ENCODE measurements around the gene CXCL13.
"Not testable (repeated sequence)": the region's sequence is repeated elsewhere in the genome, so short reads cannot be mapped to it uniquely, and the experiment has no call there.

The CXCL13 gene

DNA sequence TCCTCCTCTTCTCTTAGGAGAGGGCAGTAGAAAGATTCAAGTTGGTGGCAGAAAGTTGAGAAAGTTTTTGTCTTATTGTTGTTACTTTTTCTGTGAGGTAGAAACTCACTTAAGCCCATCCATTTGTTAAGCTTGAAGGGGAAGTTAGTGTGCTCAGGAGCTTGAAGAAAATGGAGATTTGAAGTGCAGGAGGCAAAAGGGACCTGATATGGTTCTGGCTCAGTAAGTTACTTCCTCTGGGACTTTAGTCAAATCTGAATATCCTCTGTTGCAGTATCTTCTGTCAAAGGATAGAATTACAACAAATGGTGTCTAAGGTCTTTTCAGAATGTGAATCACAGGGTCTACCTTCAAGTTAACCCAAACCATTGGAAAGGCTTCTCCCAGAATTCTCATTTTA, 46.2 kb downstream of the CXCL13 start:
- no peaks in the 10 kb centered on the region for H3K36me3 ChIP-seq
- TF ChIP-seq, protein P1, sequence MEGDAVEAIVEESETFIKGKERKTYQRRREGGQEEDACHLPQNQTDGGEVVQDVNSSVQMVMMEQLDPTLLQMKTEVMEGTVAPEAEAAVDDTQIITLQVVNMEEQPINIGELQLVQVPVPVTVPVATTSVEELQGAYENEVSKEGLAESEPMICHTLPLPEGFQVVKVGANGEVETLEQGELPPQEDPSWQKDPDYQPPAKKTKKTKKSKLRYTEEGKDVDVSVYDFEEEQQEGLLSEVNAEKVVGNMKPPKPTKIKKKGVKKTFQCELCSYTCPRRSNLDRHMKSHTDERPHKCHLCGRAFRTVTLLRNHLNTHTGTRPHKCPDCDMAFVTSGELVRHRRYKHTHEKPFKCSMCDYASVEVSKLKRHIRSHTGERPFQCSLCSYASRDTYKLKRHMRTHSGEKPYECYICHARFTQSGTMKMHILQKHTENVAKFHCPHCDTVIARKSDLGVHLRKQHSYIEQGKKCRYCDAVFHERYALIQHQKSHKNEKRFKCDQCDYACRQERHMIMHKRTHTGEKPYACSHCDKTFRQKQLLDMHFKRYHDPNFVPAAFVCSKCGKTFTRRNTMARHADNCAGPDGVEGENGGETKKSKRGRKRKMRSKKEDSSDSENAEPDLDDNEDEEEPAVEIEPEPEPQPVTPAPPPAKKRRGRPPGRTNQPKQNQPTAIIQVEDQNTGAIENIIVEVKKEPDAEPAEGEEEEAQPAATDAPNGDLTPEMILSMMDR (IDR thresholded peaks at IDR 0.05), result no peak
- H3K27me3 ChIP-seq, result no peaks in the 10 kb centered on the region
- no peak overlapping the region for H3K4me3 ChIP-seq (ENCODE audit: low read depth in 1 of 2, low read length in 1 of 2)
- no peaks in the 10 kb centered on the region for H3K9me3 ChIP-seq
- H3K4me1 ChIP-seq (ENCODE audit: control insufficient read depth in 1 of 2, insufficient read depth in 1 of 2, low read depth in 1 of 2, low read length in 1 of 2), result no peaks in the 10 kb centered on the region
- no peak overlapping the region for H3K27ac ChIP-seq

DNA sequence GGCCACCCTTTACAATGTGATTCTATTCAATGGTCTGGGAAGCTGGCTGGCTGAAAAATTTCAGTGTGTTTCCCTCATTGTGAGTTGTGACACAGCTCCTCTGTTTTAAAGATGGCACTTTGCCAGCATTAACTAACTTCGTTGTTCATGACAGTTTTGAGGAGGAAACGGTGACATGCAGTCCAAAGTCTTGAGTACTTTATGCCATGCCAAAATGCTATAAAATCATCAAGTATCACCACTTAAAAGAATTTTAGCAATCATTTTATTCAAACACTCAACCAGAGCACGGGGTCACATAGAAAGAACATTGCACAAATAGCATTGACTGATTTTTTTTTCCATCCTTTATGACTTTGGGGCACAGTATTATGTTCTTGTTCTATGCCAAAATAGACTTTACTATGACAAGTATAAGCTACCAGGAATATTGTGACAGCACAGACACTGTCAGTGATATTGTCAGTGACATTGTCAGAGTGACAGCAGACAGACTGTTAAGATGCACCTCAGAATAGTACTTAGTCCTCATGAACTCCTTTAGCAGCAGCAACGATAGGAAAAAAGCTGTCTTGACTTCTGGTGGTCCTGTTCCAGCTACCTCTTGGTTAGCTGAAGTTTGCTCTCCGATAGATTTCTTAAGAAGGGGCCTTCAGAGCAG, 46.7 kb downstream of the CXCL13 start:
- Histone ChIP-seq H3K27me3 (no peaks in the 10 kb centered on the region), H3K4me3 (ENCODE audit: low read depth in 1 of 2, low read length in 1 of 2) (no peak overlapping the region), H3K27ac (no peak overlapping the region), H3K4me1 (ENCODE audit: control insufficient read depth in 1 of 2, insufficient read depth in 1 of 2, low read depth in 1 of 2, low read length in 1 of 2) (no peaks in the 10 kb centered on the region), H3K36me3 (no peaks in the 10 kb centered on the region), H3K9me3 (no peaks in the 10 kb centered on the region)
- TF ChIP-seq, protein P1 (IDR thresholded peaks at IDR 0.05), result no peak

DNA sequence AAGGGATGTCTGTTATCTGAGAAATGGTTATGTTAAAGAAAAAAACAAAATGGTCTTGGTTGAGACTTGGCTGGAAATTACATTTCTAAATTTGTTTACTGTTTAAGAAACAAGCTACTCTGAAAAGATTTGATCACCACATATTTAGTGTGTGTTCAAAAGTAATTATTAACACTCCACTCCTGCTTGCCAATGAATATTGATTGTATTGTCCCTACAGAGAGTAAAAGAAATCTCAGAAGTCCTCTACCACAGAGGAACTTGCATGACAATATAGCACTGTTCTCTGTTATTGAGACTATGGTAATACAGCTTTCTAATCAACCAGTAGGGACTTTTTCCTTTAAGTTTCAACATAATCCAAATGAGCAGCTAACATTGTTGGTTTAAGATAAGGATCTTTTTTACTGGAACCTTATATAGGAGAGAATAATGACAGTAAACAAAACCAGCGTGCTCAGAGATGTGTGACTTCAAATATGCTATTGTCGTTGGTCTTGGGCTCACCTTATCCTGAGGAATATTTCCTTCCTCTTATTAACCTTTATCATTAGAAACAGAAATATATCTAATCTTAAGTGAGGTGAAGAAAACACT, 47.6 kb downstream of the CXCL13 start:
- Histone ChIP-seq H3K4me3 (ENCODE audit: low read depth in 1 of 2, low read length in 1 of 2) (no peak overlapping the region), H3K27me3 (no peaks in the 10 kb centered on the region), H3K9me3 (no peaks in the 10 kb centered on the region), H3K36me3 (no peaks in the 10 kb centered on the region), H3K4me1 (ENCODE audit: control insufficient read depth in 1 of 2, insufficient read depth in 1 of 2, low read depth in 1 of 2, low read length in 1 of 2) (no peaks in the 10 kb centered on the region), H3K27ac (no peak overlapping the region)
- TF ChIP-seq, protein P1 (IDR thresholded peaks at IDR 0.05), result no peak

DNA sequence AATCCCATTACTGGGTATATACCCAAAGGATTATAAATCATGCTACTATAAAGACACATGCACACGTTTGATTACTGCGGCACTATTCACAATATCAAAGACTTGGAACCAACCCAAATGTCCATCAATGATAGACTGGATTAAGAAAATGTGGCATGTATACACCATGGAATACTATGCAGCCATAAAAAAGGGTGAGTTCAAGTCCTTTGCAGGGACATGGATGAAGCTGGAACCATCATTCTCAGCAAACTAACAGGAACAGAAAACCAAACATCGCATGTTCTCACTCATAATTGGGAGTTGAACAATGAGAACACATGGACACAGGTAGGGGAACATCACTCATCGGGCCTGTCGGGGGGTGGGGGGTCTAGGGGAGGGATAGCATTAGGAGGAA, 54.7 kb downstream of the CXCL13 start:
- H3K9me3 ChIP-seq; H3K27me3 ChIP-seq; H3K36me3 ChIP-seq; H3K27ac ChIP-seq; H3K4me3 ChIP-seq (ENCODE audit: low read depth in 1 of 2, low read length in 1 of 2); H3K4me1 ChIP-seq (ENCODE audit: control insufficient read depth in 1 of 2, insufficient read depth in 1 of 2, low read depth in 1 of 2, low read length in 1 of 2): not testable (repeated sequence)
